AG08395 (cell line): ENCODE measurements around the gene ATP6V0E1.
"Not testable (repeated sequence)": the region's sequence is repeated elsewhere in the genome, so short reads cannot be mapped to it uniquely, and the experiment has no call there.

Experiments used
- DNase-seq: peaks from one replicate; pipeline ENCODE4 v3.0.0; 2012; ENCODE audit warnings: mixed read lengths, low spot score

The ATP6V0E1 gene

GRCh38 chr5:173075970-173076369, 92.4 kb downstream of the ATP6V0E1 start:
- no peak for DNase-seq

DNA sequence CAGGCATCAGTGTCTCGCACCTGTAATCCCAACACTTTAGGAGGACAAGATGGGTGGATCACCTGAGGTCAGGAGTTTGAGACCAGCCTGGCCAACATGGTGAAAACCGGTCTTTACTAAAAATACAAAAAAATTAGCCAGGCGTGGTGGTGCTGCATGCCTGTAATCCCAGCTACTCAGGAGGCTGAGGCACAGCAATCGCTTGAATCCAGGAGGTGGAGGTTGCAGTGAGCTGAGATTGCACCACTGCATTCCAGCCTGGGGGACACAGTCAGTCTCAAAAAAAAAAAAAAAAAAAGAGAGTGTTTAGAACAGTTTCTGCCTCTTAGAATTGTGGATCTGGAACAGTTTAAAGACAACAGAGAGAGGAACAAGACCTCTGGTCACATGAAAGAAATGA, 92.9 kb downstream of the ATP6V0E1 start:
- not testable (repeated sequence) for DNase-seq

GRCh38 chr5:173078878-173079277, 95.3 kb downstream of the ATP6V0E1 start:
- no peak for DNase-seq
